ENCODE results near the gene APBA2.

APBA2 gene

GRCh38 chr15:28897861-28898585 is 12.2 kb downstream of the APBA2 start:
- DNase-seq: no peak

GRCh38 chr15:28899061-28899738 is 13.4 kb downstream of the APBA2 start:
- no peak for DNase-seq

- DNase-seq: no peak
These were observed 14.5 kb downstream of the APBA2 start for GRCh38 chr15:28900041-28900891.

GRCh38 chr15:28900892-28901586 is 15.3 kb downstream of the APBA2 start:
- DNase-seq: no peak

GRCh38 chr15:28901587-28901980 is 15.8 kb downstream of the APBA2 start:
- no peak for DNase-seq

GRCh38 chr15:28901987-28902745 is 16.4 kb downstream of the APBA2 start:
- DNase-seq: no peak

- DNase-seq: no peak
These were observed 17.1 kb downstream of the APBA2 start for GRCh38 chr15:28902856-28903255.

- no peak for DNase-seq
These were observed 17.8 kb downstream of the APBA2 start for GRCh38 chr15:28903555-28903954.

- DNase-seq: no peak
These were observed 18.2 kb downstream of the APBA2 start for GRCh38 chr15:28904003-28904402.

GRCh38 chr15:28904541-28905315 is 19.0 kb downstream of the APBA2 start:
- DNase-seq: no peak

GRCh38 chr15:28907338-28907960 is 21.7 kb downstream of the APBA2 start:
- DNase-seq: no peak

- no peak for DNase-seq
These were observed 24.3 kb downstream of the APBA2 start for GRCh38 chr15:28909958-28910500.

GRCh38 chr15:28911310-28911931 is 25.6 kb downstream of the APBA2 start:
- DNase-seq: no peak

GRCh38 chr15:28912422-28912821 is 26.6 kb downstream of the APBA2 start:
- DNase-seq: no peak

- DNase-seq: no peak
These were observed 27.5 kb downstream of the APBA2 start for GRCh38 chr15:28913171-28913765.

- no peak for DNase-seq
These were observed 28.3 kb downstream of the APBA2 start for GRCh38 chr15:28914046-28914445.

GRCh38 chr15:28914483-28915023 is 28.8 kb downstream of the APBA2 start:
- no peak for DNase-seq

- no peak for DNase-seq
These were observed 29.5 kb downstream of the APBA2 start for GRCh38 chr15:28915041-28915810.

GRCh38 chr15:28915935-28916334 is 30.2 kb downstream of the APBA2 start:
- no peak for DNase-seq
